HG02870 (cell line): ENCODE results near the gene FOCAD.

Experiments used
- ATAC-seq: cut with Tn5 transposase; IDR thresholded peaks from one replicate; pipeline ENCODE4 v1.9.1; 2021; ENCODE audit warnings: mild to moderate bottlenecking, moderate library complexity; ENCODE audit not compliant: unreplicated experiment

Gene FOCAD

GRCh38 chr9:20729523-20729922, 45.5 kb downstream of the FOCAD start:
- ATAC-seq: no peak

GRCh38 chr9:20732118-20732517, 48.1 kb downstream of the FOCAD start:
- no peak for ATAC-seq

DNA sequence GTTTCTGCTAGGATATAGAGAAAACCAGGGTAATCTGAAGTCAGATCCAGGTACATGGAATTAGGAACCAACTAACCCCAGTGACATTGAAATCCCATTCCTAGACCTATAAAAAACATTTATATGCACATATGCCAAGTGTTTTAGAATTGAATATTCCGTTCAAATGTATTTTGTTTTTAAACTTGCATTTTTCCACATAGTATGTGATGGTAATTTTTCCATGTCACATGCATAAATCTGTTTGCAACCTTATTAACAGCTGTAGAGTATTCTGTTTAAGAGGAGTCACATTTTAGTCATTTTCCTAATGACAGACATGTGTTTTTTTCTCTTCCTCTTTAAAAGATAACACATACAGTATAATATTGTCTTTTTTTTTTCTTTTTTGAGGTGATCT, 50.2 kb downstream of the FOCAD start:
- no peak for ATAC-seq

GRCh38 chr9:20740304-20740703, 56.2 kb downstream of the FOCAD start:
- no peak for ATAC-seq

DNA sequence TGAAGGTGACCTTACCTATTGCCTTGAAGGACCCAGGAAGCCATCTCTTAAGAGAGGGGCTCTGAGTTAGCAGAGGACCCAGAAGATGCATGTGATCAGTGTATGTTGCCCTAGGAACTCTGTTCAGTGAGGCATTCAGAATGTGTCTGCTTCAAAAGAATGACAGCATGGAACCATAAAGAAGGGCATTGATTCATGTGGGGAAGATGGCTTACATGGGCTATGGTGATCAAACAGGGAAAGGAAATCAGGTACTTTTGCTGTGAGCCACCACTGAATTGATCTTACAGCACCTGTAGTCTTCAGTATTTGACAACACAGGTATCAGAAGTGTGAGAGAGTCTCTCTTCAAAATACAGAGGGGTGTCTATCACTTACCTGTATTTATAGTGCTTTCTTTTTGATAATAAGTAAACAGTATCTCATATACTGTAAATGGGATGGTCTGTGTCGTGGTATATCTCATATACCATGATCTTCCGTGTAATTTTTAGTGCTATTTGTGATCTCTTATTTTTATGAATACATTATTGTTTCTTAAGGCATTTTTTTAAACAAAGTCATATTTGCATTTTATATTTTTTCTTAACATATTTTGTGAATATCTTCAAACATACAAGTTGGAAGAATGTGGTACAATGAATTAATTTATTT, 57.0 kb downstream of the FOCAD start:
- no peak for ATAC-seq

GRCh38 chr9:20742833-20743232, 58.8 kb downstream of the FOCAD start:
- ATAC-seq: no peak

GRCh38 chr9:20744036-20744630, 60.1 kb downstream of the FOCAD start:
- no peak for ATAC-seq

DNA sequence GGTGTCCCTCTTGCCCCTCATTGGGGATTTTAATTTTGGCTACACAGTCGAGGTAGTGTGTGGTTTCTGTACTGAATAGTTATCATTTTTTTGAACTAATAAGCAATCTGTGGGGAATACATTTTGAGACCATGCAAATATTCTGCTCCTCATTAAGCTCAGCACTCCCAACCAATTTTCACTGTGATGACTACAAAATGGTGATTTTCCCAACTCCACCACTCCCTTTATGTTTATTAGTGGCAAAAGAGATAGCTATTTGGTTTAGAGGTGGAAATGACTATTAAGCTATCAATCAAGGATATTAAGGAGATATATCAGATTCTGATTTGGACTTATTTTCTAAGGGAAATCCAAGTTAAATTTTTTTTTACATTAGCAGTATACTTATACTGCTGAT, 62.9 kb downstream of the FOCAD start:
- ATAC-seq: no peak

- no peak for ATAC-seq
Measured at GRCh38 chr9:20749496-20750198, 65.6 kb downstream of the FOCAD start.

GRCh38 chr9:20753761-20754160, 69.7 kb downstream of the FOCAD start:
- no peak for ATAC-seq

DNA sequence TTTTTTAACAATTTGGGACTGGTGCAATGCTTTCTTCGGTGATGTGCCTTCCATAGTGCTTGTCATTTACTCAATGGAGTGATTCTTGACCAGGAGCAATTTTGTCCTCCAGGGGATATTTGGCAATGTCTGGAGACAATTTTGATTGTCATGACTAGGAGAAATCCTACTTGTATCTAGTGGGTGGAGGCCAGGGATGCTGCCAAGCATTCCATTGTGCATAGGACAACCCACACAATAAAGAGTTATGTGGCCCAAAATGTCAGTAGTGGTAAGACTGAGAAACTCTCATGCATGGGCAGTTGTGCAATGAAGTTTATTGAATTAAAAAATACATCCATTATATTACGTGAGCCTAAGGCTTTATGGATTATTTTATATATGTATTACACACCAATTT, 70.5 kb downstream of the FOCAD start:
- no peak for ATAC-seq

DNA sequence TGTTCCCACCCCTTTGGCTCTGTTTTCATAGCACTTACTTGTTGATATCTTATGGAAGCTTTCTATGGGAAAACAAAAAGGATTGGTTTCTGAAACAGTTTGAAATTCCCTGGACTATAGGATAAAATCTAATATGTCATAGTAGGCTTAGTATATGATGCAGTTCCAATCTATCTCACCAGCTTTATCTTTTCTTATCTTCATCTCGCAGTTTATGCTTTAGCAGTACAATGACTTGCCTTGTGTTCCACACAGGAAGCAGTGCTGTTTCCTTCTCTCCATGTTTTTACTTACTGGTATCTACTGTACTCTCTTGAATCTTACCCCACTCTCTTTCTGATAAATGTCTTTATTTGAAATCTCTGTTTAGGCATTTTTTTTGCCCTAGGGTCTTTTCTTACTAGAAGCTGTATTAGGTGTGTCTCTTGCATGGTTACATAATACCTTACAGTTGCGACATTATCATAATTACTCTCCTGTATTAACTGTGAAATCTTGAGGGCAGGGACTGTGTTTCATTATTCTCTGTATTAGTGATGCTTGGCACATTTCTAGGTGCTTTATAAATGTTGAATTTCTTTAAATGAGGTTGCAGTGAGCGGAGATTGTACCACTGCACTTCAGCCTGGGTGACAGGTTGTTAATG, 76.3 kb downstream of the FOCAD start:
- ATAC-seq: no peak

DNA sequence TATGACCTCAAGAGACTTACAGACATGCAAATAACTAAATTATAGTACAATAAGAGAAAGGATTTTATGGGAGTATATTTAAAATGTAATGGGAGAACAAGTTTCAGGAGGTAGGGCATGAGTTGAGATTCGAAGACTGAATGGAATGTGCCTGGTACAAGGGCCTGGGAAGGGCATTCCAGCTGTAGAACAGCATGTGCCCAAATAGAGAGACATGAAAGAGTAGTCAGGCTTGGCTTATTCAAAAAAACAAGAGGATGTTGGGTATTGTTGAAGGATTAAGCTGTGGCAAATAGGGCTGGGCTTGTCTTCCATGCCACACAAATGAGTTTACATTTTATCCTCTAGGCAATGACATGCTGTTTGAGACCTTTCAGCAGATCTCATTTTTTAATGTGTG, 86.9 kb downstream of the FOCAD start:
- ATAC-seq: no peak

DNA sequence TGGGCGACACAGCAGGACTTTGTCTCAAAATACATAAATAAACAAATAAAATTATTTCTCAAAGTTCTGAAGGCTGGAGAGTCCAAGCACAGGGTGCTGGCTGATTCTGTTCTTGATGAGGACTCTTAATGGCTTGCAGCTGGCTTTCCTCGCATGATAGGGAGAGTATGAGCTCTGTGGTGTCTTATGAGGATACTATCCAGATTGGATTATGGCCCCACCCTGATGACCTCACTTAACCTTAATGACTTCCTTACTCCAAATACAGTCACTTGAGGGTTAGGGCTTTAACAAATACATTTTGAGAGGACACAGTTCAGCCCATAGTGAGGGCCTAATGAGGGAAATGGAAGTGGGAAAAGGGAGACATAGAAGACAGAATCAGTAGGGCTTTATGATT, 87.7 kb downstream of the FOCAD start:
- no peak for ATAC-seq

DNA sequence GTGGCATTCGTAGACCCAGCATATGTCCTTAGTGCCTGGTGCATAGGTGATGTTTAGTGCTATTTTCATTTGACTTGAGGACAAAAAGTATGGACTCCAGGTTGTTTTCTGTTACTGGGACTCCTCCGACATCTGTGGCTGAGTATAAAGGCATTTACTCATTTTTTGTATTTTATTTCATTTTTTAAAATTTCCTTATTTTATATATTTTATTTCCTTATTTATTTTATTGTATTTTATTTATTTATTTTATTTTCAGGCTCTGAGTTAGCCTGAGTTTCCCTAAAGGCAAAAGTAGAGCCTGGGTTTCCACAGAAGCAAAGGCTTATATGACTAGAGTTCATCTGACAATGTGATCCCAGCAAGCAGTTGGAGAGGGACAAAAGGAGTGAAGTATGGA, 91.6 kb downstream of the FOCAD start:
- ATAC-seq: no peak

DNA sequence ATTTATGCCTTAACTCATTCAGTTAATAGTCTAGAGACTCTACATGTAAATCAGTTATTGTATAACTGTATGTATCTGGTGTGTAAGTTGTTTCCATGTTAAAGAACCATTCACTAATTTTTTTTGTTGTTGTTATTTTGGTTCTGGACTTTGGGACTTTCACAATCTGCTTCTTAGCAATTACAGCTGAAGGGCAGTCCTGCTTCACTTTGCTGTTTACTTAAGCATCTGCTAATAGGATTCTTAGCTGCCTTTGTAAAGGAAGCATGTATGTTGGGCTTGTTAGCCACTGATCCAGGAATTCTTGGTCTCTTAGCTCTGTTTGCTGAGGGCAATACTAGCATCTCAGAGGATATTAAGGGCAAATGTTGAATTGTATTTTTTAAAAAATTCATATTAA, 97.0 kb downstream of the FOCAD start:
- ATAC-seq: no peak

- no peak for ATAC-seq
Measured at GRCh38 chr9:20782289-20782688, 98.2 kb downstream of the FOCAD start.

GRCh38 chr9:20783057-20784038, 99.3 kb downstream of the FOCAD start:
- peak; percentile 89 for ATAC-seq

DNA sequence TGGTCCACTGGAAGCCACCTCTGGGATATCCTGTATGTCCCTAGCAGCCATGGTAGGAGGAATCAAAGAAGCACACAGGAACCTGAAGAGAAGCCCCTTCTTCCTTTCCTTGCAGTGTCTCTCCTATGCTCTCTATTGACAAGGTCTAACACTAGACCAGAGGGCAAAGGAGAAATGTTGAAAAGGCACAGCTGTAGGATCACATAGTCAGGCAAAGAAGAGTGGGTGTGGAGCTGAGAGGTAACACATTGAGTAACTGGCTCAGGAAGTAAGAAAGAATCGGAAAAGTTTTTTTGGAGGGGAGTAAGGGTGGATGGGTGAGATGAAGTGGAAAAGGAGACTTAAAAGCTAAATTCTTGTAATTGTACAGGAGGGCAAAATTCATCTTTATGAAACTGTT, 100.1 kb downstream of the FOCAD start:
- ATAC-seq: no peak

- ATAC-seq: no peak
Measured at GRCh38 chr9:20786807-20787206, 102.7 kb downstream of the FOCAD start.
